Measurements from ENCODE around the gene SLC12A7. TPM values are rescaled to one million over a fixed set of nuclear protein-coding genes. Genes with fewer than 3 reads are reported as not detected.

SLC12A7 gene
- total RNA-seq, 1 experiment from 2014 or later: 30.8 TPM

- Histone ChIP-seq H3K9ac (ENCODE audit: extremely low read depth, insufficient read length, low read length) (no peak overlapping the region), H2BK12ac (ENCODE audit: insufficient read length, low read depth, low read length) (no peak overlapping the region), H3K27ac (ENCODE audit: insufficient read length, low read depth, low read length) (no peak overlapping the region), H3T11ph (ENCODE audit: low read length) (no peak overlapping the region), H2BK120ac (ENCODE audit: low read depth, low read length, poor library complexity, severe bottlenecking) (no peak overlapping the region), H4K91ac (ENCODE audit: insufficient read length, low read depth, low read length) (no peak overlapping the region), H2AFZ (ENCODE audit: low read length) (no peak overlapping the region), H4K8ac (replicated peaks; ENCODE audit: insufficient read length, low read depth, low read length) (no peak overlapping the region), H3K14ac (ENCODE audit: insufficient read depth, low read length) (no peak overlapping the region; the same call in 1 of the 2 replicates), H2BK15ac (ENCODE audit: low read depth, low read length) (no peak overlapping the region), H3K9me3 (ENCODE audit: control insufficient read depth, low read depth, low read length) (no peaks in the 10 kb centered on the region), H3K4me2 (ENCODE audit: insufficient read depth, insufficient read length, low read length) (no peak overlapping the region), H3K79me1 (ENCODE audit: insufficient read depth, low read depth, low read length, poor library complexity, severe bottlenecking) (no peaks in the 10 kb centered on the region), H3K79me2 (ENCODE audit: insufficient read depth, low read length) (no peaks in the 10 kb centered on the region), H2AK5ac (ENCODE audit: insufficient read length, low read length) (no peak overlapping the region), H3K23me2 (ENCODE audit: insufficient read length, low read depth, low read length, poor library complexity, severe bottlenecking) (no peaks in the 10 kb centered on the region), H3K23ac (ENCODE audit: insufficient read length, low read depth, low read length) (no peak overlapping the region), H3K4me1 (ENCODE audit: insufficient read depth, low read length) (no peaks in the 10 kb centered on the region), H3K56ac (ENCODE audit: insufficient read length, low read depth, low read length) (no peak overlapping the region), H3K18ac (ENCODE audit: insufficient read length, low read depth, low read length) (no peak overlapping the region), H4K5ac (ENCODE audit: insufficient read length, low read depth, low read length) (no peak overlapping the region), H2BK5ac (ENCODE audit: insufficient read length, low read length) (no peak overlapping the region), H4K20me1 (ENCODE audit: control insufficient read depth, insufficient read depth, insufficient read length) (no peaks in the 10 kb centered on the region), H3K27me3 (ENCODE audit: insufficient read depth, low read length) (no peaks in the 10 kb centered on the region), H2BK20ac (ENCODE audit: low read depth, low read length, poor library complexity, severe bottlenecking) (no peak overlapping the region), H3K4ac (ENCODE audit: low read depth, low read length) (no peak overlapping the region)
- WGBS (ENCODE audit: extremely low coverage, insufficient read length, low lambda C conversion rate): no CpG with 5 or more reads among the region's 22 CpGs
- Mint-ChIP-seq H3K4me3 (no peak overlapping the region), H3K9me3 (peaks cover 17% of the 10 kb centered on the region in 2 experiments; a peak in 4 of 5 replicates), H3K27me3 (ENCODE audit: low read depth) (peaks cover 6% of the 10 kb centered on the region; the same call in 1 of the 2 replicates), H3K27ac (peak overlapping the region in 1 of 3 experiments; percentile 2; a peak in 1 of 7 replicates), H3K4me1 (peaks cover 6 to 9% of the 10 kb centered on the region in 2 experiments; a peak in 3 of 4 replicates), H3K36me3 (ENCODE audit: insufficient read depth in 1 of 3, low read depth in 3 of 3) (peaks cover 9 to 23% (median 15%) of the 10 kb centered on the region in 3 experiments)
- TF ChIP-seq, protein P1, sequence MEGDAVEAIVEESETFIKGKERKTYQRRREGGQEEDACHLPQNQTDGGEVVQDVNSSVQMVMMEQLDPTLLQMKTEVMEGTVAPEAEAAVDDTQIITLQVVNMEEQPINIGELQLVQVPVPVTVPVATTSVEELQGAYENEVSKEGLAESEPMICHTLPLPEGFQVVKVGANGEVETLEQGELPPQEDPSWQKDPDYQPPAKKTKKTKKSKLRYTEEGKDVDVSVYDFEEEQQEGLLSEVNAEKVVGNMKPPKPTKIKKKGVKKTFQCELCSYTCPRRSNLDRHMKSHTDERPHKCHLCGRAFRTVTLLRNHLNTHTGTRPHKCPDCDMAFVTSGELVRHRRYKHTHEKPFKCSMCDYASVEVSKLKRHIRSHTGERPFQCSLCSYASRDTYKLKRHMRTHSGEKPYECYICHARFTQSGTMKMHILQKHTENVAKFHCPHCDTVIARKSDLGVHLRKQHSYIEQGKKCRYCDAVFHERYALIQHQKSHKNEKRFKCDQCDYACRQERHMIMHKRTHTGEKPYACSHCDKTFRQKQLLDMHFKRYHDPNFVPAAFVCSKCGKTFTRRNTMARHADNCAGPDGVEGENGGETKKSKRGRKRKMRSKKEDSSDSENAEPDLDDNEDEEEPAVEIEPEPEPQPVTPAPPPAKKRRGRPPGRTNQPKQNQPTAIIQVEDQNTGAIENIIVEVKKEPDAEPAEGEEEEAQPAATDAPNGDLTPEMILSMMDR (conservative IDR thresholded peaks at IDR 0.05): no peak
- DNase-seq: no peak
These were observed 75.2 kb downstream of the SLC12A7 start for GRCh38 chr5:1036504-1037122.

All from H9 (cell line).